SH-SY5Y (cell line): Measurements from ENCODE around the gene TXNL4A.

Experiments
- GATA2 ChIP-seq: IDR thresholded peaks from 2 replicates; pipeline ENCODE4 v1.6.1; 2011; ENCODE audit warnings: mild to moderate bottlenecking, low read depth, low read length
- GATA3 ChIP-seq: IDR thresholded peaks from 2 replicates; pipeline ENCODE4 v1.6.1; 2011; ENCODE audit warnings: low read depth, mild to moderate bottlenecking, low read length, moderate library complexity

DNA sequence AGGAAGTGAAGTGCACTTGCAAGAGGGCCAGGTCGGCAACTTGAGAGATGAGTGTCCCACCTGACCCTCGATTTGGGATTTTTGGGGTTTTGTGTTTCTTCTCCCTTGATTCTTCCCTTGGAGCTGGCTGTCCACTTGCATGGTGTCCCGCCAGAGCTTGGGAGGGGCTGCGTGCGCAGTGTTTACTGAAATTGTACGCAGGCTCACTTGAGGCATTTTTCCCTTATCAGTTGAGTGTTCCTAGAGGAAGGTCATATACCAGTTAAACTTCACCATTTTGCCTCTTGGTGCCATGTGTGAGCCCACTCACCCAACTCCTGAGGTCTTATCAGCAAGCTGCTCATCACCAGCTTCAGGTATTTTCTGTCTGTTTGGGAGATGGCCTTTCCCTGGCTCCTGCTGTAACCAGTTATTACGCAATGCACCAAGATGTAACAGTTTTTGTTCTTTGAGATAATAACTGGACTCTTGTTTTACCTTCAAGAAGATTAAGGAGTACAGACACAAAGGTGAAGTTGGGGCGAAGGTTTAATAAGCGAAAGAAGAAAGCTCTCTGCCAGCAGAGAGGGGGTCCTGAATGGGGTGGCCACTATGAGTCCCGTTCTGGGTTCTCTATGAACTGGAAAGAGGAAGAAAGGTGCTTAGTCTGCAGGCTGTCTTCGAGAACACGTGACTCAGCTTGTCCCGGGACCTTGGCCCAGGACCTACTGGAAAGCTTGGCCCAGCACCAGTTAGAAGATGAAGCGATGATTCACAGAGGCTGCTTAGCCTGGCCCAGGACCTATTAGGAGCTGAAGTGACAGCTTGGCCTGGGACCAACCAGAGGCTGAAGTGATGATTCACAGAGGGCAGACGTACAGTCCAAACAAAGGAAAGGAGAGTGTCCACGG is 21.5 kb upstream of the TXNL4A start:
- TF ChIP-seq GATA3 (no peak), GATA2 (no peak)
